NCI-H2081 treated with DMSO at 0.1 percent for 48 hours (cell line): ENCODE results near the gene TBC1D14.
A peak's percentile ranks its signal among the peaks of the same experiment; 100 is the strongest.
"Not testable (repeated sequence)": the region's sequence is repeated elsewhere in the genome, so short reads cannot be mapped to it uniquely, and the experiment has no call there.

Experiments
- DNase-seq: peaks from one replicate; lab custom pipeline; 2025; lab: John Stamatoyannopoulos, UW

TBC1D14 gene

GRCh38 chr4:6972911-6973310 lies 63.3 kb downstream of the TBC1D14 start:
- no peak for DNase-seq

GRCh38 chr4:6974138-6974848 lies 64.7 kb downstream of the TBC1D14 start:
- DNase-seq = peak; percentile 19

GRCh38 chr4:6977846-6978245 lies 68.2 kb downstream of the TBC1D14 start:
- DNase-seq = not testable (repeated sequence)

GRCh38 chr4:6983544-6984142 lies 74.0 kb downstream of the TBC1D14 start:
- no peak for DNase-seq

GRCh38 chr4:6984612-6985425 lies 75.2 kb downstream of the TBC1D14 start:
- DNase-seq = no peak

- no peak for DNase-seq
These were observed 76.6 kb downstream of the TBC1D14 start for GRCh38 chr4:6986072-6986780.

- peak; percentile 67 for DNase-seq
These were observed 77.4 kb downstream of the TBC1D14 start for GRCh38 chr4:6986781-6987587.

GRCh38 chr4:6987588-6987961 lies 77.9 kb downstream of the TBC1D14 start:
- DNase-seq = no peak

GRCh38 chr4:6988016-6988715 lies 78.5 kb downstream of the TBC1D14 start:
- DNase-seq = no peak

GRCh38 chr4:6989331-6989923 lies 79.8 kb downstream of the TBC1D14 start:
- no peak for DNase-seq

- DNase-seq = no peak
These were observed 81.0 kb downstream of the TBC1D14 start for GRCh38 chr4:6990661-6991060.

GRCh38 chr4:6991249-6991648 lies 81.6 kb downstream of the TBC1D14 start:
- no peak for DNase-seq

- no peak for DNase-seq
These were observed 82.3 kb downstream of the TBC1D14 start for GRCh38 chr4:6991771-6992557.

GRCh38 chr4:6992728-6993677 lies 83.4 kb downstream of the TBC1D14 start:
- no peak for DNase-seq

GRCh38 chr4:6996481-6996880 lies 86.9 kb downstream of the TBC1D14 start:
- no peak for DNase-seq

GRCh38 chr4:6999172-7000086 lies 89.8 kb downstream of the TBC1D14 start:
- DNase-seq = no peak

- DNase-seq = no peak
These were observed 91.0 kb downstream of the TBC1D14 start for GRCh38 chr4:7000421-7001176.
